HK-2 (cell line): Measurements from ENCODE around the gene IGF1R.

Source experiments
- DNase-seq: peaks from one replicate; pipeline ENCODE4 v3.0.0-alpha.2; 2018; ENCODE audit not compliant: unreplicated experiment

The IGF1R gene

DNA sequence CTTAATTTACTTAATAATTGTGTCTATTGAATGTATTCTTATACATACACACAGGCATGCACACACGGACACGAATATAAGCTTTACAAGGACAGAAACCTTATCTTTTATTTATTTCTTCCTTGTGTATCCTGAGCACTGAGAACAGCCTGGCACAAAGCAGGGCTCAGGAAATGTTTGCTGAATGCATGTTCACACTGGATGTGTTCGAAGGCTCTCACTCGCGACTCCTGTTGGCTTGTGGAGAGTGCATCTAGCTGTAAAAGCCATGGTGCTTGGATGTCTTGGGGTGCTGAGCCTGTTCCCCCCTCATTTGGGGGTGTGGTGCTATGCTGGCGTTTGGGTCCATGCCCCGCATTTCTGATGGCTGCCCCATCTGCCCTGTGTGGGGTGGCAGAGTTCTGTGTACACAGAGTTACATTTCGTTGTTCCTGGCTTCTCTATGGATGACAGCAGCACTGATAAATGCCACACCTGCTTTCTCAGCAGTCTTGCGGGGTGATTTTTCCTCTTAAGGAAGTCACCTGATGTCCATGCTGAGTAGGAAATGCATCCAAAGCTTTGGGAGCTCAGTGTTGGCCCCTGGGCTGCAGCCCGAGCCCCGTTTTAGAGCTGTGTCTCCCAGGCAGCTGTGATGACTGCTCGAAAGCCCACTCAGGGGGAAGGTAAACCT is 148.5 kb downstream of the IGF1R start:
- DNase-seq: no peak

- no peak for DNase-seq
These were observed 150.1 kb downstream of the IGF1R start for GRCh38 chr15:98798375-98798893.

DNA sequence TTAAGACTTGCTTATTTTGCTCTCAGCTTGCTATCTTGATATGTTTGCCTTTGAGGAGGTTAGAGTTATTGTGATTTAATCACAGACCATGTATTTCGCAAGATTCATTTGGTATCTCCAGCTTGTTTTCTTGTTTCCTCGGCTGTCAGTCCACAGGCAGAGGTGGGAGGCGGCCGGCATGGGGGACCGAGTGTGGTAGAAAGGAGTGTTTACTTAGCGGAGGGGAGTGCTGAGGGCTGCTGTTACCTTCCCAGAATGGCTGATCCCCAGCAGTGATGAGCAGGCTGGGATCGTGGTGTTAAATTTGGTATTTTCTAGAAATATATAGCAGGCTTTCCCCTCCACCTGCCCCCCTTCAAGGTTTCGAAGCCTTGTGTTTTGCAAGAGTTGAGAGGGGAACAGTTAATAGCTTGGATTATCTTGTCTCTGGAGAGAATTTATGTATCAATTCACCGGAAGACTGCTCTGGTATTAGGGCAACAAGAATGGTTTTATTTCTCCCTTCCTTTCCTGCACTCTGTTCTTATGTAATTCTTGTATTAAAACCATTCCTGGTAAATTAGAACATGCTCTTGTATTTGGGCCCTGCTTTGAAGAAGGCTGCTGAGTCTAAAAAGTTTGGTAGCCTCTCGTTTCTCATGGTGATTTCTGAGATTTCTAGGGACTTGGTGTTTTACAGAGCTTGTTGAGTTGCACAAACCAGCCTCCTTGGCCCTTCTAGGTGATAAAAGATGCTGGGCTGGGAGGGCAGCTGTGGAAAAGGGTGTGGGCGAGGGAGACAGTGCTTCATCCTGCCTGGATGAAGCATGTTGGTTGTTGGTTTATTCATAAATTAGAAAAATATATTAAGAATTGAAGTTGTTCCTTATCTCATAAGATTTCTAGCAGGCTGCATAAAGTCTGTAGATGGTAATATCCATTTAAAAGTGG is 151.4 kb downstream of the IGF1R start:
- no peak for DNase-seq

DNA sequence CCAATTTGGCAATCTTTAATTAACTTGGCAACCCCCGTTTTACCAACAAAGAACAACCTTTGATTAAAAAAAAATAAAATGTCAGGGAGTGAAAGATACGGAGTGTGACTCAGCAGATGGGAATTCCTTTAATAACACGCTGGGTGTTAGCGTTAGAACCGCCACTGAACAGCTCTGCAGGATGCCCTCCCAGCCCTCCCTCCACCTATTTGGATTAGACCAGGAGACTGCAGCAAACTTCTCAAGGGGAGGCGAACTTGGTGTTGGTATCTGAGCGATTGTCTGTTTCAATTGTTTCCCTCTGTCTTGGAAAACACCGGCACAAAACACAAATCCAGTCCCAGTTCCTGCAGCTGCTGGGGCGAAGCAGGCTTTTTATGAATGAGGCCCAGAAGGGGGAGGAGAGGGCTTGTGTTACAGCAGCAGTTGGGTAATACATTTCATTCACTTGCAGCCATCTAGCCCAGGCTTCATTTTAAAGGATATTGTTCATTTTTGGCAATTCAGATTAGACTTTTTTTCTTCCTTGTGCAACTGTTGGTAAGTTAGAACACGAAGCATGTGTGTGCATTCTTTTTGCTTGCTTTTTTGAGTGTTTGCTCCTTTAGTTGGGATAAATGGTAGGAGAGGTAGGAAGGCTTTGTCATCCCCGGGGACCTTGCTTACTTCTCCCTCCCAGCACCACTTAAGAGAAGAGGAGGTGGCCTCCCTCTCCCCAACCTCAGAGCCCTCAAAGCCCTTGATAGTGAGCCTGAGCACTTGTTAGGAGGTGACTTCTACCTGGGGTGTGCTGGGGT is 152.3 kb downstream of the IGF1R start:
- DNase-seq: peak; percentile 34

GRCh38 chr15:98801234-98801561 is 152.9 kb downstream of the IGF1R start:
- no peak for DNase-seq

DNA sequence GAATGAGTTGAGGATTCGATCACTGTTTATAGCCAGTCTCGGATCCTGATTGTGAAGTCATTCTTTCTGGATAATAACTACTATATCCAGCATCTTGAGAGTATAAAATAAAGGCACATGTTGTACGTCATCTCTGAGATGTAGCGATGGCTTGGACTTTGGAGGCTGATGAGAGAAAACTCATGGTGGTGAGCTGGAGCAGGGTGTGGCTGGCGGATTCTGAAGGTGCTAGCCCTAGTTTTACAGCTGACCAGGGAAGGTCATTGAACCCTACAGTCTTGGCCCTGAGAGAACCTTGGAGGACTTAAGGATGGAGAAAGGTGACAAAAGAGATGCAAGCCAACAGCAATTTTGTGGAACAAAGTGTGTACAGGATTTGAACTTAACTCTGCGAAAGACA is 153.8 kb downstream of the IGF1R start:
- DNase-seq: no peak

- no peak for DNase-seq
These were observed 155.1 kb downstream of the IGF1R start for GRCh38 chr15:98803228-98804056.

DNA sequence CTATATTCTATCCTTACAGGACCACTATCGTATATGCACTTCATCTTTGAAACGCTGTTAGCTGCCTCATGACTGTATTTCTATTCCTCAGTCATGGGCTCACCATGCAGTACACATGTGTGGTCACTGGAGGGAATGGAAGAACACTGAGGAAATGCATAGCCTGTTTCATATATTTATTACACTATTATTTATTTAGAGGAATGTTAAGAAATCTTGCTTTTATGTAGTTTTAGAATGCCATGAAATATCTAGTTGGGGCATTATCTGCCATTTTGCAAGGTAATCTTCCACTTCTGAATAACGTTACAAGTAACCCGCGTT is 155.7 kb downstream of the IGF1R start:
- no peak for DNase-seq

- no peak for DNase-seq
These were observed 157.3 kb downstream of the IGF1R start for GRCh38 chr15:98805434-98806274.

GRCh38 chr15:98806275-98806895 is 158.0 kb downstream of the IGF1R start:
- DNase-seq: no peak

DNA sequence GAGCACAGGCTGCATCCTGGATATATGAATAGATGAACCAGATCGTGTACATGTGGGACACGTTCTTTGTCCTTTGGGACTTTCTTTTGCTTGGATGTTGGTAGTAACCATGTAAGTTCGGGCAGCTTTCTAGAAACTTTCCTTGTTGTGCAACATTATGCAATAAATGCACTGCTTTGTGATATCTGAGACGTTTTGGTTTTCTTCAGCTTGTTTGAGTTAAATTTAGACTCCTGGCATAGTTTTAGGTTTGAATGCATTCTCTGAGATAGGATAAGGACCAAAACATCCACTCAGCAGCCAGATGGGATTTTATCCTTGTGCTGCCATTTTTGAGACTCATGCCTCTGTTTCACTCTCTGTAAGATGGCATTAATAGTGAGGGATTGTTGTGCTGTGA is 158.9 kb downstream of the IGF1R start:
- no peak for DNase-seq

- no peak for DNase-seq
These were observed 160.9 kb downstream of the IGF1R start for GRCh38 chr15:98809273-98809672.

- DNase-seq: no peak
These were observed 164.5 kb downstream of the IGF1R start for GRCh38 chr15:98812716-98813446.

DNA sequence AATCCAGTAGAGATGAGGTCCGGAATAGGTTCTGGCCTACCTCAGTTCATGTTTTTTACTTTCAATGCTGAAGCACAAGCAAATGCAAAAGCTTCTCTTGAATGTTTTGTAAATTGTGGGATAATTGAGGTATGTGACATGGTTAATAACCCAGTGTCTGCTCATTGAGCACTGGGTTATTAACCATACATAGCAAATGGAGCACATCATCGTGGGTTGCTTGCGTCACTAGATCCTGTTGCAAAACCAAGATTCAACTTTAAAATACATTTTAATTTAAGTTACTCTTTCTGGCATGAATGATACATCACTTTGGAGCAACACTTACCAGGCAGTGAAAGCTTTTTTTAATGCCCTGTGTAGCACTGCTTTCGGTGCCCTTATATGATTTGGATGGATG is 165.6 kb downstream of the IGF1R start:
- DNase-seq: no peak

GRCh38 chr15:98815207-98815606 is 166.9 kb downstream of the IGF1R start:
- DNase-seq: no peak

GRCh38 chr15:98817745-98818144 is 169.4 kb downstream of the IGF1R start:
- DNase-seq: no peak

DNA sequence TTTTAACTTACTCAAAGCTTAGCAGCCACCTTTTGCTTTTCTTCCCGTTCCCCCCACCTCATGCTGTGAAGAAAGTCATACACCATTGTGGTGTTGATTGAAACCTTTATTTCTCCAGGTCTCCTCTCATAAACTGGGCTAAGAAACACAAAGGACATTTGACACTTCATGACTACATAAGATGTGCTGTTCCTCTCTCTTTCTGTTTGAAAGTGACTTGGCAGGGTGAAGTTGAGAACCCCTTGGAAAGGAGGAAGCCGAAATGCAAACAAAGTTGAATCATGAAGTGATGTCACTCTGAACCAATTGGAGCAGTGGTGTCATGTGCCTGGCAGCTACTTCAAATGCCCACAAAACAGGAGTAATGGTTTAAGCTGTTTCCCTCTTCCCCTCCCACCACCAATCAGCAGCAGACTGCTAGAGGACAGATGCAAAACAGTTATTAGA is 174.7 kb downstream of the IGF1R start:
- peak; percentile 19 for DNase-seq

GRCh38 chr15:98823616-98824015 is 175.3 kb downstream of the IGF1R start:
- no peak for DNase-seq

- DNase-seq: no peak
These were observed 176.3 kb downstream of the IGF1R start for GRCh38 chr15:98824595-98824994.
